ENCODE measurements around the gene ASXL2.

GRCh38 chr2:25725877-25726276, 152.4 kb downstream of the ASXL2 start:
- TF ChIP-seq CTCF (IDR thresholded peaks at IDR 0.05; ENCODE audit: insufficient read depth, low read length, poor library complexity, severe bottlenecking) (no peak), EZH2phosphoT487 (conservative IDR thresholded peaks at IDR 0.05; ENCODE audit: low read length) (no peak)
